Lower lobe of right lung (tissue), 2 donors: Measurements from ENCODE around the gene EARS2. TPM values are rescaled to one million over a fixed set of nuclear protein-coding genes. Genes with fewer than 3 reads are reported as not detected.

ENCODE experiments used
- ATAC-seq, 2 donors: fragments of 200-7000 bp; cut with Tn5 transposase; one replicate each; pipeline ENCODE4 v1.9.1; 2020 to 2022; ENCODE audit warnings: mild to moderate bottlenecking in 2 of 2, moderate library complexity in 2 of 2
- DNase-seq: peaks from one replicate; pipeline ENCODE4 v3.0.0-alpha.2; 2020
- H3K27ac ChIP-seq: fragments of 200-600 bp; one replicate; pipeline ENCODE4 v1.8.0; 2022
- H3K27me3 ChIP-seq: fragments of 200-600 bp; one replicate; pipeline ENCODE4 v1.8.0; 2022; ENCODE audit warnings: low read depth
- H3K36me3 ChIP-seq: fragments of 200-600 bp; one replicate; pipeline ENCODE4 v1.8.0; 2022; ENCODE audit warnings: mild to moderate bottlenecking
- H3K4me1 ChIP-seq: fragments of 200-600 bp; one replicate; pipeline ENCODE4 v1.8.0; 2022
- H3K4me3 ChIP-seq: fragments of 200-600 bp; one replicate; pipeline ENCODE4 v1.8.0; 2022; ENCODE audit warnings: mild to moderate bottlenecking
- H3K9me3 ChIP-seq: fragments of 200-600 bp; one replicate; pipeline ENCODE4 v1.8.0; 2022
- CTCF ChIP-seq: fragments of 200-600 bp; IDR thresholded peaks from one replicate; pipeline ENCODE4 v1.8.0; 2022; ENCODE audit warnings: antibody characterized with exemption, mild to moderate bottlenecking
- intact Hi-C: fragments of 100-400 bp; cut with DNase I; formaldehyde crosslinking; loops from one replicate; pipeline ENCODE4 v1.11.0; 2022
- total RNA-seq: library from RNA; stranded (reverse); fragmentation: NEBNext Ultra II Directional; extraction: Animal tissue kit (Norgen Biotek cat#: 25700); gene quantifications from one replicate; pipeline ENCODE4 v1.2.1, GENCODE V29; 2021
- donor health status: DM: no; HTN: yes; CAD: no; lungs with severe emphysema.

EARS2 gene
- total RNA-seq, 1 donor from 2014 or later = 19.5 TPM

- TF ChIP-seq CTCF = no peak
These were observed 23.2 kb upstream of the EARS2 start for GRCh38 chr16:23580391-23580790.

GRCh38 chr16:23579371-23579770, 22.2 kb upstream of the EARS2 start:
- H3K27me3 ChIP-seq = no peaks in the 10 kb centered on the region
- peaks cover 73% of the 10 kb centered on the region for H3K36me3 ChIP-seq
- no peak for ATAC-seq
- H3K27ac ChIP-seq = no peak overlapping the region
- no peaks in the 10 kb centered on the region for H3K4me1 ChIP-seq
- TF ChIP-seq CTCF = no peak
- intact Hi-C loops = no loop called here
- H3K9me3 ChIP-seq = no peaks in the 10 kb centered on the region
- DNase-seq = no peak
- no peak overlapping the region for H3K4me3 ChIP-seq

More at GRCh38 chr16:23580391-23580790, 23.2 kb upstream of the EARS2 start:
- Histone ChIP-seq H3K27me3 (no peaks in the 10 kb centered on the region), H3K27ac (no peak overlapping the region), H3K4me1 (no peaks in the 10 kb centered on the region), H3K36me3 (peaks cover 73% of the 10 kb centered on the region), H3K9me3 (no peaks in the 10 kb centered on the region), H3K4me3 (no peak overlapping the region)
- intact Hi-C loops = no loop called here
- no peak for ATAC-seq
- DNase-seq = no peak

GRCh38 chr16:23578101-23578830, 21.1 kb upstream of the EARS2 start:
- no peak overlapping the region for H3K27ac ChIP-seq
- DNase-seq = no peak
- no peak for TF ChIP-seq CTCF
- H3K9me3 ChIP-seq = no peaks in the 10 kb centered on the region
- no peak overlapping the region for H3K4me3 ChIP-seq
- intact Hi-C loops = no loop called here
- no peak for ATAC-seq
- H3K36me3 ChIP-seq = peaks cover 74% of the 10 kb centered on the region
- H3K4me1 ChIP-seq = no peaks in the 10 kb centered on the region
- no peaks in the 10 kb centered on the region for H3K27me3 ChIP-seq

GRCh38 chr16:23577493-23577892, 20.3 kb upstream of the EARS2 start:
- Histone ChIP-seq H3K4me1 (no peaks in the 10 kb centered on the region), H3K27me3 (no peaks in the 10 kb centered on the region), H3K4me3 (no peak overlapping the region), H3K9me3 (no peaks in the 10 kb centered on the region), H3K36me3 (peaks cover 82% of the 10 kb centered on the region), H3K27ac (no peak overlapping the region)
- ATAC-seq (no peak), DNase-seq (no peak)
- intact Hi-C loops = no loop called here
- TF ChIP-seq CTCF = no peak

GRCh38 chr16:23575834-23576233, 18.7 kb upstream of the EARS2 start:
- ATAC-seq (no peak), DNase-seq (no peak)
- H3K27ac ChIP-seq = no peak overlapping the region
- H3K9me3 ChIP-seq = no peaks in the 10 kb centered on the region
- H3K4me1 ChIP-seq = no peaks in the 10 kb centered on the region
- no peak for TF ChIP-seq CTCF
- no peak overlapping the region for H3K4me3 ChIP-seq
- no peaks in the 10 kb centered on the region for H3K27me3 ChIP-seq
- intact Hi-C loops = no loop called here
- H3K36me3 ChIP-seq = peaks cover 82% of the 10 kb centered on the region
